ENCODE data around the gene THOP1. TPM values are rescaled to one million over a fixed set of nuclear protein-coding genes. Genes with fewer than 3 reads are reported as not detected.

THOP1 gene
- total RNA-seq, 4 donors from 2014 or later, result 35.8 to 91.8 (median 42.9) TPM

GRCh38 chr19:2777952-2778683 is 7.2 kb upstream of the THOP1 start:
- H3K36me3 ChIP-seq, result peaks cover 0 to 16% (median 0%) of the 10 kb centered on the region in 3 donors
- H3K4me1 ChIP-seq, result peaks cover 0 to 87% (median 54%) of the 10 kb centered on the region in 4 donors
- WGBS, 2 donors, result 88 to 91% methylated on average over 19 of the region's 19 CpGs
- TF ChIP-seq EP300 (IDR thresholded peaks at IDR 0.05), result no peak
- TF ChIP-seq CTCF (IDR thresholded peaks at IDR 0.05), result no peak
- no peak for TF ChIP-seq POLR2A (IDR thresholded peaks at IDR 0.05)
- no peak overlapping the region for H3K4me3 ChIP-seq
- DNase-seq (ENCODE audit: low spot score in 2 of 2), result no peak
- no peaks in the 10 kb centered on the region for H3K9me3 ChIP-seq
- H3K27me3 ChIP-seq, result no peaks in the 10 kb centered on the region
- H3K27ac ChIP-seq, result peak overlapping the region in 2 of 4 donors; percentile 59 to 86

GRCh38 chr19:2779121-2779740 is 6.1 kb upstream of the THOP1 start:
- Histone ChIP-seq H3K27ac (peak overlapping the region in 2 of 4 donors; percentile 59 to 86), H3K4me3 (no peak overlapping the region), H3K4me1 (peaks cover 0 to 93% (median 59%) of the 10 kb centered on the region in 4 donors), H3K9me3 (no peaks in the 10 kb centered on the region), H3K36me3 (peaks cover 0 to 16% (median 0%) of the 10 kb centered on the region in 3 donors), H3K27me3 (no peaks in the 10 kb centered on the region)
- TF ChIP-seq POLR2A (IDR thresholded peaks at IDR 0.05), result no peak
- no peak for TF ChIP-seq EP300 (IDR thresholded peaks at IDR 0.05)
- no peak for TF ChIP-seq CTCF (IDR thresholded peaks at IDR 0.05)
- no peak for DNase-seq (ENCODE audit: low spot score in 2 of 2)
- 38 to 46% methylated on average over 14 of the region's 14 CpGs for WGBS, 2 donors

- no peak for DNase-seq (ENCODE audit: low spot score in 2 of 2)
- Histone ChIP-seq H3K36me3 (peaks cover 0 to 16% (median 0%) of the 10 kb centered on the region in 3 donors), H3K27me3 (no peaks in the 10 kb centered on the region), H3K9me3 (no peaks in the 10 kb centered on the region), H3K27ac (peak overlapping the region in 2 of 4 donors; percentile 59 to 86), H3K4me3 (no peak overlapping the region), H3K4me1 (peaks cover 0 to 90% (median 53%) of the 10 kb centered on the region in 4 donors)
- WGBS, 2 donors, result 79 to 86% methylated on average over 7 of the region's 7 CpGs
- no peak for TF ChIP-seq POLR2A (IDR thresholded peaks at IDR 0.05)
These were observed 5.0 kb upstream of the THOP1 start for GRCh38 chr19:2780284-2780683.

GRCh38 chr19:2782329-2782935 is 2.9 kb upstream of the THOP1 start:
- DNase-seq (ENCODE audit: low spot score in 2 of 2), result no peak
- Histone ChIP-seq H3K27me3 (no peaks in the 10 kb centered on the region), H3K27ac (peak overlapping the region; percentile 93 to 96 (median 94)), H3K36me3 (peaks cover 0 to 13% (median 0%) of the 10 kb centered on the region in 3 donors), H3K4me3 (peak overlapping the region; percentile 76 to 99 (median 94)), H3K9me3 (no peaks in the 10 kb centered on the region), H3K4me1 (peaks cover 0 to 80% (median 47%) of the 10 kb centered on the region in 4 donors)
- TF ChIP-seq EP300 (IDR thresholded peaks at IDR 0.05) (no peak), CTCF (IDR thresholded peaks at IDR 0.05) (no peak), POLR2A (IDR thresholded peaks at IDR 0.05) (no peak)
- WGBS, 2 donors, result 1 to 2% methylated on average over 16 to 20 of the region's 24 CpGs

GRCh38 chr19:2782936-2783780 is 2.1 kb upstream of the THOP1 start, which contains the start of gene SGTA:
Gene SGTA (minus strand): TSS chr19:2783273. CDS start chr19:2769068, 14,205 bp downstream.
- Histone ChIP-seq H3K36me3 (peaks cover 0 to 8% (median 0%) of the 10 kb centered on the region in 3 donors), H3K27ac (peak within 1 kb of the TSS; percentile 93 to 96 (median 94)), H3K27me3 (no peaks in the 10 kb centered on the region), H3K4me3 (peak within 1 kb of the TSS; percentile 76 to 99 (median 94)), H3K4me1 (peaks cover 0 to 73% (median 47%) of the 10 kb centered on the region in 4 donors), H3K9me3 (no peaks in the 10 kb centered on the region)
- peak; percentile 97 to 99 for DNase-seq (ENCODE audit: low spot score in 2 of 2)
- TF ChIP-seq EP300 (IDR thresholded peaks at IDR 0.05) (peak; percentile 93 to 99), CTCF (IDR thresholded peaks at IDR 0.05) (peak; percentile 39 to 81 (median 58)), POLR2A (IDR thresholded peaks at IDR 0.05) (peak; percentile 79 to 92)
- 1% methylated on average over 45 to 60 of the region's 68 CpGs for WGBS, 2 donors
